Measurements from ENCODE around the gene BTBD9.

Gene BTBD9

GRCh38 chr6:38153798-38154345 lies 485.9 kb downstream of the BTBD9 start:
- no peak for DNase-seq

- DNase-seq, result no peak
These were observed 486.5 kb downstream of the BTBD9 start for GRCh38 chr6:38153076-38153797.

- DNase-seq, result no peak
These were observed 487.1 kb downstream of the BTBD9 start for GRCh38 chr6:38152620-38153019.

GRCh38 chr6:38151580-38152500 lies 487.9 kb downstream of the BTBD9 start:
- no peak for DNase-seq

GRCh38 chr6:38150681-38151296 lies 488.9 kb downstream of the BTBD9 start:
- no peak for DNase-seq

GRCh38 chr6:38150021-38150420 lies 489.7 kb downstream of the BTBD9 start:
- DNase-seq, result no peak

GRCh38 chr6:38149531-38149930 lies 490.2 kb downstream of the BTBD9 start:
- DNase-seq, result no peak

GRCh38 chr6:38148606-38149005 lies 491.1 kb downstream of the BTBD9 start:
- DNase-seq, result no peak

- no peak for DNase-seq
These were observed 493.0 kb downstream of the BTBD9 start for GRCh38 chr6:38146734-38147027.

GRCh38 chr6:38146021-38146733 lies 493.6 kb downstream of the BTBD9 start:
- DNase-seq, result no peak

GRCh38 chr6:38144365-38144945 lies 495.3 kb downstream of the BTBD9 start:
- no peak for DNase-seq

GRCh38 chr6:38143191-38144150 lies 496.3 kb downstream of the BTBD9 start:
- DNase-seq, result no peak

- DNase-seq, result no peak
These were observed 497.4 kb downstream of the BTBD9 start for GRCh38 chr6:38142178-38142902.

GRCh38 chr6:38141716-38142115 lies 498.0 kb downstream of the BTBD9 start:
- DNase-seq, result no peak

GRCh38 chr6:38141085-38141484 lies 498.6 kb downstream of the BTBD9 start:
- no peak for DNase-seq

GRCh38 chr6:38138374-38138773 lies 501.4 kb downstream of the BTBD9 start:
- no peak for DNase-seq

GRCh38 chr6:38137608-38138265 lies 502.0 kb downstream of the BTBD9 start:
- no peak for DNase-seq

- no peak for DNase-seq
These were observed 503.2 kb downstream of the BTBD9 start for GRCh38 chr6:38136547-38136946.

GRCh38 chr6:38134704-38135088 lies 505.0 kb downstream of the BTBD9 start:
- no peak for DNase-seq
